Activated CD4-positive, alpha-beta T cell treated with anti-CD3 and anti-CD28 coated beads for 36 hours (primary cell): Measurements from ENCODE around the gene MACO1. TPM values are rescaled to one million over a fixed set of nuclear protein-coding genes. Genes with fewer than 3 reads are reported as not detected.

Experiments
- ATAC-seq: fragments of 200-7000 bp; cut with Tn5 transposase; one replicate; pipeline ENCODE4 v1.10.0; 2021; ENCODE audit warnings: mild to moderate bottlenecking, moderate library complexity
- CTCF ChIA-PET: fragments of 350-600 bp; sonication (Branson Sonifier 250); formaldehyde crosslinking; loops from one replicate; lab custom pipeline; 2021; ENCODE audit warnings: antibody characterized with exemption; lab: Charles Lee
- POLR2A ChIA-PET: fragments of 350-600 bp; sonication (Branson Sonifier 250); formaldehyde crosslinking; loops from one replicate; lab custom pipeline; 2021; ENCODE audit warnings: antibody characterized with exemption, inconsistent platforms; lab: Charles Lee
- DNase-seq: peaks from one replicate; pipeline ENCODE4 v3.0.0-alpha.2; 2020
- H3K27ac Mint-ChIP-seq: one replicate; pipeline ENCODE4 v1.8.0; 2021; ENCODE audit warnings: mixed read lengths
- H3K27me3 Mint-ChIP-seq: one replicate; pipeline ENCODE4 v1.8.0; 2021; ENCODE audit warnings: mixed read lengths
- H3K36me3 Mint-ChIP-seq: one replicate; pipeline ENCODE4 v1.8.0; 2021; ENCODE audit warnings: low read depth, mixed read lengths
- H3K4me1 Mint-ChIP-seq: one replicate; pipeline ENCODE4 v1.8.0; 2021; ENCODE audit warnings: mixed read lengths
- H3K4me3 Mint-ChIP-seq: one replicate; pipeline ENCODE4 v1.8.0; 2021; ENCODE audit warnings: mild to moderate bottlenecking, moderate library complexity, mixed read lengths
- H3K9me3 Mint-ChIP-seq: one replicate; pipeline ENCODE4 v1.8.0; 2021; ENCODE audit warnings: low read depth, mixed read lengths
- intact Hi-C, 2 experiments: fragments of 100-400 bp; cut with DNase I in 1 of 2; cut with micrococcal nuclease in 1 of 2; formaldehyde crosslinking; loops; one replicate each; pipeline versions ENCODE4 v1.14.2 to v1.15.1; 2022 to 2024; cut with DNase I, micrococcal nuclease
- total RNA-seq, 2 experiments: library from RNA; stranded (reverse); gene quantifications; one replicate each; pipeline ENCODE4 v1.2.3, GENCODE V29; 2021

MACO1 gene
- total RNA-seq, 2 experiments from 2014 or later = 15.7 to 18.5 TPM

DNA sequence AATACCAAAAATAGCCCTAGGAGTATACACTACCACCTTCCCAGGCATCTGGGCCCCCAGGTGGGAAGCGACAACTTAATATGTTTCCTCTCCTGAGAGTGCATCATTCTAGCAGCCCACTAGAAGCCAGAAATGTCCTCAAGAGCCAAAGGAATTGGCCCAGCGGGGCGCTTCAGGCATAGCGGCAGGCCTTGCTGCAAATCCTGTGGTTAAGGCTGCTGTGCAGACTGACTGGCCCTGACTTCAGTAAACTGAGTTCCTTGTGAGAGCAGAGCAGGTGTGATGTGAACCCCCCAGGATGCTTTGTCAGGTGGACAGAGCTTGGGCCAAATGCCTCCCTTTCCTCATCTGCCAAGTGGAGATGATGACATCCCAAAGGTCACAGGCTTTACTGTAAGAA lies 83.0 kb downstream of the MACO1 start:
- Mint-ChIP-seq H3K4me3 (no peak overlapping the region), H3K36me3 (no peaks in the 10 kb centered on the region), H3K9me3 (no peaks in the 10 kb centered on the region), H3K4me1 (no peaks in the 10 kb centered on the region), H3K27me3 (no peaks in the 10 kb centered on the region), H3K27ac (no peak overlapping the region)
- ChIA-PET POLR2A (interaction anchor here (0.5 kb wide), 1 partner anchor 74 kb away, joined by 5 read pairs; no protein-coding TSS in a partner anchor), CTCF (interaction anchor here (0.6 to 1.8 kb wide), 6 partner anchors 8 to 82 kb away, joined by 3 to 7 read pairs (median 3); no protein-coding TSS in a partner anchor)
- intact Hi-C loops = no loop called here
- DNase-seq (no peak), ATAC-seq (no peak)

DNA sequence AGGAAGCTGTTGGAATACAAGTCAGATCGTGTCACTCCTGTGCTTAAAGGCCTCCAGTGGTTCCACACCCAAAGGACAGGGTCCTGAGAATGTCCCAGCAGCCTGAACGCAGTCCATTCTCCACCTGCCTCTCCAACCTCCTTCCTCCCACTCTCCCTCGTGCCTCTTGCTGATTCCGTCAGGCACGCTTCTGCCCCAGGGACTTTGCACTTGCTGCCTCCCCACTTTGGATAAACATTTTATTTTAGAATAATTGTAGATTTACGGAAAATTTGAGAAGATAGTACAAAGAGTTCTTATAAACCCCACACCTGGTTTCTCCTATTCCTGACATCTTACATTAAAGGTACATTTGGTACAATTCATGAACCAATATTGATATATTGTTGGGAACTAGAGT lies 84.3 kb downstream of the MACO1 start:
- H3K27ac Mint-ChIP-seq = no peak overlapping the region
- ChIA-PET POLR2A (no interaction called here), CTCF (interaction anchor here (1.6 kb wide), 1 partner anchor 27 kb away, joined by 5 read pairs; no protein-coding TSS in a partner anchor)
- H3K36me3 Mint-ChIP-seq = no peaks in the 10 kb centered on the region
- H3K4me1 Mint-ChIP-seq = no peaks in the 10 kb centered on the region
- ATAC-seq = no peak
- DNase-seq = no peak
- intact Hi-C loops = no loop called here
- no peaks in the 10 kb centered on the region for H3K27me3 Mint-ChIP-seq
- H3K9me3 Mint-ChIP-seq = no peaks in the 10 kb centered on the region
- H3K4me3 Mint-ChIP-seq = no peak overlapping the region

DNA sequence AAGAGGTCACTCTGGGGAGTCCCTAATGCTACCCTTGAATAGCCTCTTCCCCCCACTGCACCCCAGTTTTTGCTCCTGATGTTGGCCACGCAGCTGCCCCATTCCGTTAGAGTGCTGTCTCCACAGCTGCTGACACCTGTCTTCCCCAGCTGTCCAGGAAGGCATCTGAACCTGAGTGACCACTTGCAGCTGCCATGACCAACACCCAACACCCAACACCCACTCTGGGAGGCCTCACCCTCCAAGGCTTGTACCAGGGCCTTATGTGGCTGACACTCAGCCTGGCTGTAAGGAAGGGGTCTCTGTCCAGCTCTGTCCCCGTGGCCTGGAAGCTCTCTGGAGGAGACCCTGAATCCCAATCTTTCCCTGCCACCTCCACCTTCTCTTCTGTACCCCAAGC lies 86.0 kb downstream of the MACO1 start:
- H3K27ac Mint-ChIP-seq = no peak overlapping the region
- no peak overlapping the region for H3K4me3 Mint-ChIP-seq
- ChIA-PET CTCF (interaction anchor here (0.7 to 1.6 kb wide), 6 partner anchors 11 to 292 kb away, joined by 3 to 9 read pairs (median 4); no protein-coding TSS in a partner anchor), POLR2A (no interaction called here)
- DNase-seq = no peak
- H3K27me3 Mint-ChIP-seq = no peaks in the 10 kb centered on the region
- no peaks in the 10 kb centered on the region for H3K36me3 Mint-ChIP-seq
- peaks cover 4% of the 10 kb centered on the region for H3K4me1 Mint-ChIP-seq
- intact Hi-C loops = no loop called here
- ATAC-seq = no peak
- H3K9me3 Mint-ChIP-seq = no peaks in the 10 kb centered on the region

DNA sequence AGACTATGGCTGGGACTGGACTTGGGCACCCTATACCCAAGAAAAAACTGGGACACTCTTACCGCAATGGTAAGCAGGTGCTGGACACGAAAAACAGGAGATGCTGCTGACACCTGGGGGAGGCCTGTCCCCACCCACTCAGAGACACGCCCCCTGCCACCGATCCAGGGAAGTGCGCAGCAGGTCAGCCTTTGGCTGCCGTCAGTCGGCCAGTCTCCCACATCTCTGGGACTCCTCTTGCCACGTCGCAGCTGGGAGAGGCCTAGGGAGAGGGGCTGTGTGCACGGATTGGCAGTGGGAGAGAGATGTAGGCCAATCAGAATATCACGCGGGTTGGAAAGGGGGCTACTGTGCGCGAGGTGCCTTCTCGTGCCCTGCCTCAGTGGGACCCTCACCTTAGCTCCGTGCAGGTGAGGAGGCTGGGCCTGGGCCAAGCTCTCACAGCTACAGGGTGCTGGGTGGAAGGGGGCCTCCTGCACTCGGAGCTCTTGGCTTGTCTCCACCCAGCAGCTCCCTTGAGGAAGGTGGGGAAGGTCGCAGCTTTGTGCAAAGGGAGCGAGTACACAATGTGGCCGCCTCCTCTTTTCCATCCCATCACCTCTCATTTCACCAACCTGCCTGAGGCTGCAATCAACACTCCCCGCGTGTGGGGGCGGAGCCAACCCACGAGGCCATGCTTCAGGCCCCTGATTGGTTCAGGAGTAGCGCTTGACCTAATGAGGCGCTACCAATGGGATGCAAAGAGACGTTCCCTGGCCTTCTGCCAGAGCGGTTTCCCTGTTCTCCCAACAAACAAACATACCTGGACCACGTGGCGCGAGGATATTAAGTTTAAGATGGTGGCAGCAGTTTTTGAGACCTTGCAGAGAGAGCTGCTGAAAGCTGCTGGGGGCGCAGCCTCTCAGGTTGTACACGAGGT lies 87.0 kb downstream of the MACO1 start:
- Mint-ChIP-seq H3K27ac (no peak overlapping the region), H3K4me3 (no peak overlapping the region), H3K4me1 (peaks cover 4% of the 10 kb centered on the region), H3K36me3 (no peaks in the 10 kb centered on the region), H3K27me3 (no peaks in the 10 kb centered on the region), H3K9me3 (no peaks in the 10 kb centered on the region)
- POLR2A ChIA-PET = no interaction called here
- DNase-seq (no peak), ATAC-seq (no peak)
- CTCF ChIA-PET = interaction anchor here (0.6 to 2.1 kb wide), 7 partner anchors 14 to 291 kb away, joined by 3 to 5 read pairs (median 3); no protein-coding TSS in a partner anchor
- intact Hi-C loops = no loop called here

DNA sequence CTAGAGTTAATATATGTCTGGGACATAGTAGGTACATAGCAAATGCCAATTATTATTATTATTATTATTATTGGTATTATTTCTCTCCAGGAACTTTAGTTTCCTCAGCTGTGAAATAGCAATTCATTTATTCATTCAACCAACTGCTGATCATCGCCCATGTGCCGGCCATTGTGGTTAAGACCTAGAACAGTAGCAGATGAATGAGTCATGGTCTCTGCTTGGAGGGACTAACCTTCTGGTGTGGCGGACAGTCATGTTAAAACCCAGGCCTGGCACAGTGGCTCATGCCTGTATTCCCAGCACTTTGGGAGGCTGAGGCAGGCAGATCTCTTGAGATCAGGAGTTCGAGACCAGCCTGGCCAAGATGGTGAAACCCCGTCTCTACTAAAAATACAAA lies 88.9 kb downstream of the MACO1 start:
- DNase-seq (no peak), ATAC-seq (no peak)
- ChIA-PET CTCF (interaction anchor here (0.6 to 5.8 kb wide), 11 partner anchors 16 to 300 kb away, joined by 3 to 39 read pairs (median 4); partner anchors contain the start of gene MTFR1L), POLR2A (no interaction called here)
- Mint-ChIP-seq H3K27me3 (no peaks in the 10 kb centered on the region), H3K27ac (no peak overlapping the region), H3K36me3 (no peaks in the 10 kb centered on the region), H3K4me1 (peaks cover 4% of the 10 kb centered on the region), H3K9me3 (no peaks in the 10 kb centered on the region), H3K4me3 (no peak overlapping the region)
- intact Hi-C loops = loop anchor here (2.0 to 10.0 kb wide), 3 partner anchors 15 to 119 kb away; no protein-coding TSS in a partner anchor

DNA sequence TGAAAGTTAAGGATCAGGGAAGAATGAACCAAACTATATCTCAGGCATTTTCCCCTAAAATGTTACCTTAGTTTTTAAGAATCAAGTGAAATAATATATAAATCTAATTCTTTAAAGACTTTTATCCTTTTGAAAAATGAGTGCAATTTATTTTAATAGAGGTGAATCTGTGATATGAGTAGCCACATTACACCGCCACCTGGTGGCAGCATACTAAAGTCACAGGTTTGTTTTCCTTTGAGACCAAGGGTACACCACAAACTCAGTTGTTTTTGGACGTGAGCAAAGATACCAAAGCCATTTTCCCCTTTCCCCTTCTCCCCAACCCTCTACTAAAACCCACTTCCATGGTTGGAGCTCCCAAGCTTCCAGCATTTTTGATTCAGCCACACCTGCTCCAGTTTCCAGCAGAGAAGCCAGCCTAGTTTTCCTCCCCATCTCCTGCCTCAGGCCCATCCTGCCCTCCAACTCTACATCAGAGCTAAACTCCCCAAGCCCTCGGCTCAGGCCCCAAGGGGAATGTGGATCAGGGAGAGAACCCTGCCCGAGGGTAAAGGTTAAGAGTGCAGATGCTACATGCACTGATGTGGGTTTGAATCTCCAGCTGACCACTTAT lies 89.9 kb downstream of the MACO1 start:
- intact Hi-C loops = loop anchor here (2.0 to 10.0 kb wide), 3 partner anchors 16 to 120 kb away; no protein-coding TSS in a partner anchor
- POLR2A ChIA-PET = no interaction called here
- Mint-ChIP-seq H3K27ac (no peak overlapping the region), H3K4me1 (peaks cover 4% of the 10 kb centered on the region), H3K36me3 (no peaks in the 10 kb centered on the region), H3K4me3 (no peak overlapping the region), H3K9me3 (peaks cover 2% of the 10 kb centered on the region), H3K27me3 (no peaks in the 10 kb centered on the region)
- ATAC-seq (peak; percentile 68), DNase-seq (peak; percentile 86)
- CTCF ChIA-PET = interaction anchor here (0.6 to 5.8 kb wide), 32 partner anchors 16 to 291 kb away, joined by 3 to 39 read pairs (median 4); partner anchors contain the start of gene SYF2

DNA sequence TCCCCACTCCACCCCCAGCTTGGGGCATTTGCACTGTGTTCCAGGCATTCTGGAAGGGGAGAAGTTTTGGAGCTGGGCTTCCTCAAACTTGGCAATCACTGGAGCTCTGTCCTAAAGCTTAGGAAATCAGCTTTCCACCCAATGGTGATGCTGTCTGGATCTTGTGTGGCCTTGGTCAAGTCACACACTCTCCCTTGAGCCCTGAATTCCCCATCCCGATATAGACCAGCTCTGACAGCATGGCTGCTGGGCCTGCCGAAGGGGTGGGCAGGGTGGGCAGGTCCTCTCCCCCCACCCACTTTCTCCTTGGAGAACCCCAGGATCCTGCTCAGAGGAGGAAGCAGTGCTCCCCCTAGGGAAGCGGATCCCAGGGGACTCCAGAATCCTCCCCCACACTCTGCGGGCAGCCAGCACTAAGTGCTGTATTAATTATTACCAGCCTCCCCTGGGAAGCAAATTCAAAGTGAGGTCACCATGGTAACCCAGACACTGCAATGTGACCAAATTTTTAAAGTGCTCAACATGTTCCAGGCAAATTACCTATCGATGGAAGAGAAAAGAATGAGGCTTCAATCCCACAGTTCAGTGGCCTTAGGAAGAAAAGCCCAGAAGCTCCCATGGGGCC lies 91.4 kb downstream of the MACO1 start:
- intact Hi-C loops = loop anchor here in 1 of 2 experiments (10.0 kb wide), 1 partner anchor 117 kb away; no protein-coding TSS in a partner anchor
- no peak overlapping the region for H3K4me3 Mint-ChIP-seq

DNA sequence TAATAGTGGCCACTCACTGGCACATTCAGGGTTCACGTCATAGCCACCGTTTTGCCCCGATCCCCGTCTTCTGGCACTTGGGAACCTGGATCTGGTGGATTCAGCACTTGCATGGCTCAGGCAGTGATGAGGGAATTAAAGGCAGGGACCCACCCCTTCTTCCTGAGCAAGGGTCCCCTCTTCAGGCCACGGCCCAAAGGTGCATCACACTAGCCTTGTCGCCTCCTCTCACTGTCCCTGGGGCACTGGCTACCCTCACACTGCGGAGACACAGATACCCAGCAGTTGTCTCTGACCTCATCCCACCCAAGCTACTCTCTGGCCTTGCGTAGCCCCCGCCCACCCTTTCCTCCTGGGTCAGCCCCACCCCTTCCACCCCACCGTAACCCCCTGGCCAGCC lies 92.8 kb downstream of the MACO1 start:
- H3K27ac Mint-ChIP-seq = no peak overlapping the region
- no peaks in the 10 kb centered on the region for H3K36me3 Mint-ChIP-seq
- peak; percentile 40 for DNase-seq
- no peak for ATAC-seq
- peaks cover 3% of the 10 kb centered on the region for H3K9me3 Mint-ChIP-seq
- ChIA-PET CTCF (interaction anchor here (0.6 to 5.8 kb wide), 2 partner anchors 20 to 296 kb away, joined by 3 to 39 read pairs; partner anchors contain the start of gene MTFR1L), POLR2A (no interaction called here)
- no peak overlapping the region for H3K4me3 Mint-ChIP-seq
- intact Hi-C loops = loop anchor here in 1 of 2 experiments (10.0 kb wide), 1 partner anchor 119 kb away; no protein-coding TSS in a partner anchor
- H3K27me3 Mint-ChIP-seq = no peaks in the 10 kb centered on the region
- H3K4me1 Mint-ChIP-seq = peaks cover 4% of the 10 kb centered on the region

More for the DNA sequence above, 91.4 kb downstream of the MACO1 start:
- Mint-ChIP-seq H3K4me1 (peaks cover 4% of the 10 kb centered on the region), H3K27me3 (no peaks in the 10 kb centered on the region), H3K9me3 (peaks cover 3% of the 10 kb centered on the region), H3K36me3 (no peaks in the 10 kb centered on the region), H3K27ac (no peak overlapping the region)
- DNase-seq = no peak
- ChIA-PET POLR2A (interaction anchor here (0.5 kb wide), 1 partner anchor 23 kb away, joined by 3 read pairs; no protein-coding TSS in a partner anchor), CTCF (interaction anchor here (0.5 to 5.8 kb wide), 5 partner anchors 18 to 300 kb away, joined by 3 to 39 read pairs (median 3); no protein-coding TSS in a partner anchor)
- no peak for ATAC-seq

DNA sequence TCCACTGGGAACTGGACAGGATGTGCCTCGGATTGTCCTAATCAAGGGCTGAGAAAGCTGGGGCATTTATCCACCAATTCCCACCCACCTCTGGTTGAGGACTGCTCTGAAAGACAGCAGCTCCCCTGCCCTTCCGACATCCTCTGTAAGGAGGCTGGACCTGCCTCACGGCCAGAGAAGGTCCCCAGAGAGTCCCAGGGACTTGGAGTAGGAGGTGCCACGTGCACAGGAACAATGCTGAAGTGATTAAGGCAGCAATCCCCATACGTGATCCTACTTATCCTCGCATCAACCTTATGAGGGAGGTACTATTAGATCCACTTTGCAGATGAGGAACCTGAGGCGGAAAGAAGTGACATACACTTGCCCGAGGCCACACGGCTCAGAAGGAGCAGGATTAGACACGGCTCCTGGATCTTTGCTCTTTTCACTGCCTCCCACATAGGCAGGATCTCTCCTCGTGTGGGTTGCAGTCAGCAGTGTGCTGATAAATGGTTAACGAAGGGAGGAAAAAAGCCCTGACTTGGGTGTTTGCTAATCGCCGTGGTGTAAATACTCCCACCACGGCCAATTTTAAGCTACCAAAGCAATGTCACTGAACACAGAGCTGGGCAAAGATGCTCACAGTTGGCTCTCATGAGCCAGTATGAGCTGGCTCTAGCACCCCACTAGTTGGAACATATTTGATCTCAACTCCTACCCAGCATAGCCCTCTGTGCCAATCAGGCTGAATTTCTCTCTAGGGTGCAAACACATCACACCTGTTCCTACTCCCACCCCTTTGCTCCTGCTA lies 94.1 kb downstream of the MACO1 start:
- no peaks in the 10 kb centered on the region for H3K36me3 Mint-ChIP-seq
- DNase-seq = no peak
- ATAC-seq = no peak
- intact Hi-C loops = loop anchor here in 1 of 2 experiments (10.0 kb wide), 1 partner anchor 120 kb away; no protein-coding TSS in a partner anchor
- H3K4me3 Mint-ChIP-seq = no peak overlapping the region
- no peaks in the 10 kb centered on the region for H3K27me3 Mint-ChIP-seq
- H3K27ac Mint-ChIP-seq = no peak overlapping the region
- peaks cover 5% of the 10 kb centered on the region for H3K9me3 Mint-ChIP-seq
- ChIA-PET POLR2A (no interaction called here), CTCF (interaction anchor here (1.0 to 1.3 kb wide), 4 partner anchors 11 to 84 kb away, joined by 3 read pairs; partner anchors contain the start of gene LDLRAP1)
- H3K4me1 Mint-ChIP-seq = peaks cover 4% of the 10 kb centered on the region

DNA sequence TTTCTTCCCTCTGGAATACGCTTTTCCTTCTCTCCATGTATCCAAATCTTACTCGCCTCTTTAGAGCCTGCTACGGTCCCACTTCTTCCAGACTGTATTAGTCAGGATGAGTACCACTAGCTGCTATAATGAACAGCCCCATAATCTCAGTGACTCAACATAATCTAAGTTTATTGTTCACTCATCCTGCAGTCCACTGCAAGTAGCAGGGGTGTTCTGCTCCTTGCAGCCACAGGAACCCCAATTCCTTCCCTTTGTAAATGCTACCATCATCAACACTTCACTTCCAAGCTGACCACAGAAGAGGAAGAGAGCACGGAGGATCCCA lies 94.6 kb downstream of the MACO1 start:
- CTCF ChIA-PET = interaction anchor here (1.0 to 1.3 kb wide), 3 partner anchors 11 to 25 kb away, joined by 3 read pairs; partner anchors contain the start of gene LDLRAP1
- DNase-seq (no peak), ATAC-seq (no peak)
- H3K36me3 Mint-ChIP-seq = no peaks in the 10 kb centered on the region
- H3K27ac Mint-ChIP-seq = no peak overlapping the region
- peaks cover 5% of the 10 kb centered on the region for H3K9me3 Mint-ChIP-seq
- H3K4me3 Mint-ChIP-seq = no peak overlapping the region
- POLR2A ChIA-PET = interaction anchor here (0.7 kb wide), 1 partner anchor 117 kb away, joined by 3 read pairs; no protein-coding TSS in a partner anchor
- peaks cover 4% of the 10 kb centered on the region for H3K4me1 Mint-ChIP-seq
- intact Hi-C loops = loop anchor here in 1 of 2 experiments (10.0 kb wide), 1 partner anchor 121 kb away; no protein-coding TSS in a partner anchor
- no peaks in the 10 kb centered on the region for H3K27me3 Mint-ChIP-seq
